ENCODE data around the gene NLK.

The NLK gene

GRCh38 chr17:28049071-28049470 lies 6.6 kb downstream of the NLK start:
- no peak for TF ChIP-seq TCF4 (CRISPR knock-in tag; IDR thresholded peaks at IDR 0.05; ENCODE audit: borderline replicate concordance)
- TF ChIP-seq PPARA (CRISPR knock-in tag; IDR thresholded peaks at IDR 0.05; ENCODE audit: borderline replicate concordance), result no peak
- TF ChIP-seq ARNTL (CRISPR knock-in tag; IDR thresholded peaks at IDR 0.05; ENCODE audit: borderline replicate concordance, low read depth), result no peak
- no peak for ATAC-seq

GRCh38 chr17:28053044-28053670 lies 10.7 kb downstream of the NLK start:
- peak; percentile 56 for ATAC-seq
- no peak for TF ChIP-seq ZFP30 (CRISPR knock-in tag; IDR thresholded peaks at IDR 0.05)
- no peak for TF ChIP-seq ISL1 (CRISPR knock-in tag; IDR thresholded peaks at IDR 0.05)
- no peak for TF ChIP-seq POU6F1 (CRISPR knock-in tag; IDR thresholded peaks at IDR 0.05; ENCODE audit: borderline replicate concordance, low read depth)
- TF ChIP-seq ZNF70 (CRISPR knock-in tag; IDR thresholded peaks at IDR 0.05), result no peak

- ATAC-seq, result no peak
- TF ChIP-seq POU6F1 (CRISPR knock-in tag; IDR thresholded peaks at IDR 0.05; ENCODE audit: borderline replicate concordance, low read depth), result no peak
- TF ChIP-seq SNAI2 (CRISPR knock-in tag; IDR thresholded peaks at IDR 0.05), result no peak
- no peak for TF ChIP-seq BACH2 (CRISPR knock-in tag; IDR thresholded peaks at IDR 0.05; ENCODE audit: borderline replicate concordance)
- no peak for TF ChIP-seq TCF4 (CRISPR knock-in tag; IDR thresholded peaks at IDR 0.05; ENCODE audit: borderline replicate concordance)
- no peak for TF ChIP-seq ZFP30 (CRISPR knock-in tag; IDR thresholded peaks at IDR 0.05)
- TF ChIP-seq ISL1 (CRISPR knock-in tag; IDR thresholded peaks at IDR 0.05), result no peak
- TF ChIP-seq ZNF565 (CRISPR knock-in tag; conservative IDR thresholded peaks at IDR 0.05; ENCODE audit: low read depth), result no peak
- TF ChIP-seq ZC3H10 (CRISPR knock-in tag; IDR thresholded peaks at IDR 0.05), result no peak
- TF ChIP-seq TSHZ2 (CRISPR knock-in tag; IDR thresholded peaks at IDR 0.05), result no peak
- no peak for TF ChIP-seq ARNTL (CRISPR knock-in tag; IDR thresholded peaks at IDR 0.05; ENCODE audit: borderline replicate concordance, low read depth)
Measured at GRCh38 chr17:28053725-28054124, 11.2 kb downstream of the NLK start.

- ATAC-seq, result no peak
- TF ChIP-seq ZFP30 (CRISPR knock-in tag; IDR thresholded peaks at IDR 0.05) (no peak), PATZ1 (CRISPR knock-in tag; IDR thresholded peaks at IDR 0.05; ENCODE audit: borderline replicate concordance) (no peak), TSHZ2 (CRISPR knock-in tag; IDR thresholded peaks at IDR 0.05) (no peak), ZNF70 (CRISPR knock-in tag; IDR thresholded peaks at IDR 0.05) (no peak), PPARA (CRISPR knock-in tag; IDR thresholded peaks at IDR 0.05; ENCODE audit: borderline replicate concordance) (no peak), RARB (CRISPR knock-in tag; IDR thresholded peaks at IDR 0.05) (no peak), GLIS3 (CRISPR knock-in tag; IDR thresholded peaks at IDR 0.05) (no peak), ZNF565 (CRISPR knock-in tag; conservative IDR thresholded peaks at IDR 0.05; ENCODE audit: low read depth) (no peak), ZFP3 (CRISPR knock-in tag; IDR thresholded peaks at IDR 0.05) (no peak), CSRNP3 (CRISPR knock-in tag; IDR thresholded peaks at IDR 0.05) (no peak), CSDC2 (CRISPR knock-in tag; IDR thresholded peaks at IDR 0.05) (no peak), ISL1 (CRISPR knock-in tag; IDR thresholded peaks at IDR 0.05) (no peak), ARNTL (CRISPR knock-in tag; IDR thresholded peaks at IDR 0.05; ENCODE audit: borderline replicate concordance, low read depth) (no peak), CREB5 (CRISPR knock-in tag; IDR thresholded peaks at IDR 0.05; ENCODE audit: low read depth) (no peak)
Measured at GRCh38 chr17:28055546-28056275, 13.2 kb downstream of the NLK start.

Measured in SK-N-SH treated with all-trans-retinoic acid at 6 μM for 48 hours (cell line).